K562 (cell line): ENCODE results near the gene ZNF318. TPM values are rescaled to one million over a fixed set of nuclear protein-coding genes. Genes with fewer than 3 reads are reported as not detected.
A peak's percentile ranks its signal among the peaks of the same experiment; 100 is the strongest.

ENCODE experiments used
- ATAC-seq: fragments of 200-7000 bp; cut with Tn5 transposase; 3 replicates; pipeline ENCODE4 v1.9.1; 2020; ENCODE audit warnings: moderate library complexity
- BruUV-seq: library from RNA; stranded (reverse); fragments of 400-500 nt; replicated peaks from 2 replicates; lab custom pipeline; 2021; lab: Mats Ljungman, UMichigan
- CTCF ChIA-PET: fragments of 300-600 bp; formaldehyde crosslinking; extraction: SDS; loops from one replicate; lab custom pipeline; 2021; ENCODE audit warnings: low intra/inter-chr PET ratio; lab: Yijun Ruan, JAX
- POLR2A ChIA-PET: fragments of 300-600, 350-650 bp; sonication (Branson Sonifier 250); formaldehyde crosslinking; extraction: SDS; loops from one replicate; lab custom pipeline; 2021; ENCODE audit warnings: antibody characterized with exemption, inconsistent platforms; lab: Yijun Ruan, JAX
- DNase-seq, 4 experiments: peaks; one replicate each; pipeline versions ENCODE4 v3.0.0 to v3.0.0-alpha.2; 2011 to 2018; ENCODE audit warnings: low spot score in 3 of 4, mixed read lengths in 3 of 4; ENCODE audit errors: extremely low read depth in 1 of 4
- FAIRE-seq: peaks from 2 replicates; lab custom pipeline; 2011; peaks lifted over from hg19 to GRCh38; lab: Jason Lieb, UNC
- H2AFZ ChIP-seq: 2 replicates; pipeline ENCODE4 v1.6.0; 2011; ENCODE audit warnings: low read depth, low read length, control low read depth, inconsistent platforms
- H3K27ac ChIP-seq: fragments of 200-600 bp; 3 replicates; pipeline ENCODE4 v1.8.0; 2011; ENCODE audit warnings: low read depth, mild to moderate bottlenecking, control low read depth, inconsistent platforms, low read length, moderate library complexity, mixed read lengths; ENCODE audit errors: extremely low read depth
- H3K27me3 ChIP-seq, 2 experiments: fragments of 300-600 bp in 1 of 2; 2 replicates in 1 of 2; 3 replicates in 1 of 2; pipeline versions ENCODE4 v1.6.0 to v1.8.0; 2011; ENCODE audit warnings: inconsistent platforms in 2 of 2, low read length in 2 of 2, mild to moderate bottlenecking in 1 of 2, mixed read lengths in 1 of 2, moderate library complexity in 1 of 2; ENCODE audit not compliant: control insufficient read depth in 2 of 2, insufficient read depth in 2 of 2
- H3K36me3 ChIP-seq: fragments of 300-600 bp; 3 replicates; pipeline ENCODE4 v1.8.0; 2011; ENCODE audit warnings: mild to moderate bottlenecking, low read length, inconsistent platforms; ENCODE audit not compliant: control insufficient read depth, insufficient read depth
- H3K4me1 ChIP-seq, 2 experiments: fragments of 200-600 bp in 1 of 2; replicated peaks in 1 of 2; 2 replicates in 1 of 2; 3 replicates in 1 of 2; pipeline versions ENCODE4 v1.5.1 to v1.8.0; 2011; ENCODE audit warnings: inconsistent platforms in 2 of 2, low read length in 2 of 2, mild to moderate bottlenecking in 1 of 2, mixed read lengths in 1 of 2, moderate library complexity in 1 of 2; ENCODE audit not compliant: control insufficient read depth in 2 of 2, insufficient read depth in 2 of 2
- H3K4me2 ChIP-seq: 2 replicates; pipeline ENCODE4 v1.6.1; 2011; ENCODE audit warnings: low read length, control low read depth, inconsistent platforms, mixed read lengths; ENCODE audit not compliant: insufficient read depth
- H3K4me3 ChIP-seq: fragments of 200-600 bp; sonication (generic), shearing (Covaris generic); 2 replicates; pipeline ENCODE4 v1.5.1; 2016; ENCODE audit warnings: control low read depth, inconsistent platforms
- H3K79me2 ChIP-seq: fragments of 200-600 bp; 3 replicates; pipeline ENCODE4 v1.8.0; 2011; ENCODE audit warnings: low read length, inconsistent platforms; ENCODE audit not compliant: control insufficient read depth, insufficient read depth
- H3K9ac ChIP-seq, 2 experiments: 2 replicates each; pipeline versions ENCODE4 v1.6.0 to v1.6.1; 2011; ENCODE audit warnings: low read depth in 2 of 2, low read length in 2 of 2, control low read depth in 1 of 2, inconsistent platforms in 1 of 2, mild to moderate bottlenecking in 1 of 2, mixed read lengths in 1 of 2; ENCODE audit not compliant: insufficient read depth in 1 of 2
- H3K9me1 ChIP-seq: one replicate; pipeline ENCODE4 v1.6.0; 2011; ENCODE audit warnings: inconsistent platforms, mild to moderate bottlenecking, low read length, moderate library complexity; ENCODE audit not compliant: control insufficient read depth, insufficient read depth
- H3K9me3 ChIP-seq: replicated peaks from 2 replicates; pipeline ENCODE4 v1.5.1; 2011; ENCODE audit warnings: low read depth, low read length, inconsistent platforms; ENCODE audit not compliant: control insufficient read depth, insufficient read depth
- H4K20me1 ChIP-seq: replicated peaks from 2 replicates; pipeline ENCODE4 v1.6.1; 2011; ENCODE audit warnings: low read length, inconsistent platforms, mixed read lengths; ENCODE audit not compliant: control insufficient read depth, insufficient read depth
- NFE2 ChIP-seq: IDR thresholded peaks from 2 replicates; pipeline ENCODE4 v1.6.1; 2014; ENCODE audit warnings: antibody characterized with exemption, low read depth
- REST ChIP-seq, 2 experiments: fragments of 450-650 bp; formaldehyde crosslinking in 1 of 2; IDR thresholded peaks; 2 replicates each; pipeline versions ENCODE4 v1.4.0 to v1.6.1; 2014 to 2020; ENCODE audit warnings: mild to moderate bottlenecking in 2 of 2, borderline replicate concordance in 1 of 2, low read depth in 1 of 2
- ZNF133 ChIP-seq: fragments of 250-450 bp; sonication (Bioruptor Pico); IDR thresholded peaks from 2 replicates; pipeline ENCODE4 v1.4.0; 2020; ENCODE audit warnings: mild to moderate bottlenecking
- ZNF316 ChIP-seq: fragments of 450-650 bp; IDR thresholded peaks from 2 replicates; pipeline ENCODE4 v1.6.1; 2016
- WGBS: fragments of 100-300 bp; shearing (Covaris generic); methylation state at CpG from one replicate; pipeline ENCODE4 v1.1.6; 2016; ENCODE audit warnings: low coverage, mixed read lengths; ENCODE audit not compliant: insufficient coverage; ENCODE audit errors: missing lambda C conversion rate; 5-methylcytosine and 5-hydroxymethylcytosine counted together
- in situ Hi-C: fragments of 300-500 bp; cut with MboI; formaldehyde crosslinking; loops from 4 replicates; pipeline ENCODE4 v1.15.0; 2018; ENCODE audit warnings: inconsistent platforms, mixed read lengths
- intact Hi-C: fragments of 100-400 bp; cut with micrococcal nuclease; formaldehyde crosslinking; loops from 2 replicates; pipeline ENCODE4 v1.14.2; 2022
- polyA plus RNA-seq, 8 experiments: library from polyadenylated mRNA; depleted of rRNA in 4 of 8; stranded (reverse) in 5 of 8; unstranded in 3 of 8; fragments of >200 nt; fragmentation: Nextera tagmentation in 2 of 8; fragmentation: Illumina TruSeq in 1 of 8; extraction: Ambion mirVana in 2 of 8; extraction: Trizol in 1 of 8; gene quantifications; 2 replicates each; pipeline versions ENCODE4 v1.2.1 to v1.2.3, GENCODE V29; 2011 to 2014; ENCODE audit warnings: inconsistent platforms in 1 of 8, missing spikeins in 1 of 8
- total RNA-seq, 7 experiments: library from RNA; depleted of rRNA in 6 of 7; stranded (reverse); fragments of >200 nt in 6 of 7; fragmentation: Illumina TruSeq in 2 of 7; extraction: Trizol in 2 of 7; gene quantifications; 2 replicates each; pipeline versions ENCODE4 v1.2.1 to v1.2.3, GENCODE V29; 2011 to 2021; ENCODE audit warnings: low replicate concordance in 1 of 7

Gene ZNF318
- total and polyA plus RNA-seq, 9 of the 15 experiments (the other 6 are each of a cell fraction or from before 2014, with no cell fraction given): 3.2 to 19.0 (median 9.2) TPM

- no TSS peak for BruUV-seq
- POLR2A ChIA-PET: interaction anchor here (0.5 to 1.7 kb wide), 13 partner anchors 8 to 221 kb away, joined by 3 to 6 read pairs (median 3); no protein-coding TSS in a partner anchor
These were observed 72.5 kb downstream of the ZNF318 start for GRCh38 chr6:43296780-43297497.

More at GRCh38 chr6:43296780-43297497, 72.5 kb downstream of the ZNF318 start:
- FAIRE-seq (no peak), DNase-seq (no peak), ATAC-seq (peak; percentile 22; the same call in 1 of the 3 replicates)
- TF ChIP-seq REST (IDR thresholded peaks at IDR 0.05; ENCODE audit: borderline replicate concordance) (peak; percentile 64; the same call in 1 of the 2 replicates), REST (CRISPR knock-in tag; IDR thresholded peaks at IDR 0.05; ENCODE audit: low read depth) (no peak), ZNF316 (0 out of 2 replicates have a peak, but pooled peaks have one; percentile 17), NFE2 (peak; percentile 69), ZNF133 (CRISPR knock-in tag) (no peak)
- peaks cover 0 to 3% of the 10 kb centered on the region in 2 experiments; a peak in 3 of 5 replicates for H3K4me1 ChIP-seq
- H3K4me2 ChIP-seq: no peak overlapping the region
- no peaks in the 10 kb centered on the region for H3K9me3 ChIP-seq
- no peaks in the 10 kb centered on the region for H3K36me3 ChIP-seq
- H3K27ac ChIP-seq: no peak overlapping the region
- H3K79me2 ChIP-seq: no peaks in the 10 kb centered on the region
- H3K9ac ChIP-seq: no peak overlapping the region
- intact Hi-C loops (no loop called here), in situ Hi-C loops (no loop called here)
- H3K27me3 ChIP-seq: peaks cover 34 to 54% of the 10 kb centered on the region in 2 experiments; a peak in 4 of 5 replicates
- CTCF ChIA-PET: no interaction called here
- H3K9me1 ChIP-seq: peaks cover 2% of the 10 kb centered on the region
- under 1% methylated on average over 5 of the region's 5 CpGs for WGBS
- no peak overlapping the region for H2AFZ ChIP-seq
- H4K20me1 ChIP-seq: 0 out of 2 replicates have a peak, but pooled peaks cover 5% of the 10 kb centered on the region
- no peak overlapping the region for H3K4me3 ChIP-seq
